Measurements from ENCODE around the gene MGP.

DNA sequence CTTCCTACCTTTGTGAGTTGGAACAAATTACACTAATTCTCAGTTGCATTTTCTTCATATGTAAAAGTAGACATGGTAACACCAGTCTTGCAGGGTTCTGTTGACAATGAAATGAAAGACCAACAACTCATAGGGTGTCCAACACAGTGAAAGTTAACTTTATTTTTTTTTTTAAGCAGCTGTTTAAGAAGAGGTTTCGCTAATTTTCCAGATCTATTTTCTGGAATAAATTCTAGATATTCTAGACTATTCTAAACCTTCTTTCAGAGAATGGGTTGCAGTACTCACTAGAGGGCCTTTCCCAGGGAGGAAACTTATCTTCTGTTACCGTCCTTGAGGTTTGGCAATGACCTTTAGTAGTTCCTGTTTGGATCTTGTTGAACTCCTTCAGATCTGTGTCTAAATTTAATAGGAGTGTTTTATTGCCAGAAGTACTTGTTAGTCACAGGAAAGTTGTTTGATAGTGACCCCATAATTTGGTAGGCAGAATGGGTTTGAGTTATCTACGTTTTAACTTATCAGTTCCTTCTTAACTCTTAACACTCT lies 39.5 kb downstream of the MGP start:
- TF ChIP-seq, protein P1, sequence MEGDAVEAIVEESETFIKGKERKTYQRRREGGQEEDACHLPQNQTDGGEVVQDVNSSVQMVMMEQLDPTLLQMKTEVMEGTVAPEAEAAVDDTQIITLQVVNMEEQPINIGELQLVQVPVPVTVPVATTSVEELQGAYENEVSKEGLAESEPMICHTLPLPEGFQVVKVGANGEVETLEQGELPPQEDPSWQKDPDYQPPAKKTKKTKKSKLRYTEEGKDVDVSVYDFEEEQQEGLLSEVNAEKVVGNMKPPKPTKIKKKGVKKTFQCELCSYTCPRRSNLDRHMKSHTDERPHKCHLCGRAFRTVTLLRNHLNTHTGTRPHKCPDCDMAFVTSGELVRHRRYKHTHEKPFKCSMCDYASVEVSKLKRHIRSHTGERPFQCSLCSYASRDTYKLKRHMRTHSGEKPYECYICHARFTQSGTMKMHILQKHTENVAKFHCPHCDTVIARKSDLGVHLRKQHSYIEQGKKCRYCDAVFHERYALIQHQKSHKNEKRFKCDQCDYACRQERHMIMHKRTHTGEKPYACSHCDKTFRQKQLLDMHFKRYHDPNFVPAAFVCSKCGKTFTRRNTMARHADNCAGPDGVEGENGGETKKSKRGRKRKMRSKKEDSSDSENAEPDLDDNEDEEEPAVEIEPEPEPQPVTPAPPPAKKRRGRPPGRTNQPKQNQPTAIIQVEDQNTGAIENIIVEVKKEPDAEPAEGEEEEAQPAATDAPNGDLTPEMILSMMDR (IDR thresholded peaks at IDR 0.05; ENCODE audit: low read length): no peak
- TF ChIP-seq EZH2phosphoT487 (IDR thresholded peaks at IDR 0.05; ENCODE audit: low read length): no peak
